ENCODE data around the gene TMCC3.

Gene TMCC3

DNA sequence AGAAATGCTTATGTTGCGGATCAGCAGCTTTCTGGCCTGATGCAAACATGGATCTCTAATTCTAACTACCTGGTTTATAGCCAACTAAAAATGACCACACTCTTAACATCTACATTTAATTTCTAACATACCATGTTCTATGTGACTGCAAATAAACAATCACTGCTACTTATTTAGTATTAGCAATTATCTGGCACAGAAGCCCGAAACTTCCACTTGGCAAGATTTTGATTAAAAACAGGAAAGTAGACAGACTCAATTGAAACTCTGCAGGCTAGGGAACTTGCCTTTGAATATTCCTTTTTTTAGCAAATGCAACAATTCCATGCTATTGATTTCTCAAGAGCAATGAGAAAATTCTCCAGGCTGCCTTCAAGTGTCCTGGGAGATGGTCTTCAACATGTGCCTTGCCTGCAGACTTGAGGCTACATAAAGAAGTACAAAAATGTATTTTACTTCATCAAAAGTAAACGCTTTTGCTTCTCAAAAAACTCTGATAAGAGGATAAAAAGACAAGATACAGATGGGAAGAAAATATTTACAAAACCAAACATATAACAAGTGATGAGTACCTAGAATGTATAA lies 9.1 kb upstream of the TMCC3 start (continued):
- TF ChIP-seq ZNF223 (tag by site-specific recombination; IDR thresholded peaks at IDR 0.05) (no peak), OSR2 (tag by site-specific recombination; IDR thresholded peaks at IDR 0.05) (no peak), HOXD13 (CRISPR knock-in tag; IDR thresholded peaks at IDR 0.05; ENCODE audit: borderline replicate concordance) (no peak), ZNF660 (tag by site-specific recombination; IDR thresholded peaks at IDR 0.05) (no peak)

DNA sequence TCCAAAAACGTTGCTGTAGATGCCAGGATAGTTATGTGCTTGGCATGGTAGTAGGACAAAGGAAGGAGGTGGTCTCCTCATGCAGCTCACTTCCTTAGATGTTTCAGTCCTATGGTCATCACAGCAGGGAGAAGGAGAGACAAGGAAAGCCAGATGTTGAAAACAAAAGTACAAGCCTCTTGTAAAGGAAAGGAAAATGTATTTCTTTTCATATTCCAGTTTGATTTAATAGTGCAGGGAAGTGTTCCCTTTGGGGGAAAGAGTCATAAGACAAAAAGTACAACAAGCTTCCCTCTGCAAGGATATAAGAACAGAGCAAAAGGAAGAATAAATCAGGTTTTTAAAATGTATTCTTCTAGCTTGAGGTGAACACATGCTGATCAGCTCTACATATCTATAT lies 8.6 kb upstream of the TMCC3 start:
- TF ChIP-seq TRIM28 (IDR thresholded peaks at IDR 0.05; ENCODE audit: borderline replicate concordance, low read length) (no peak), ZIC2 (tag by site-specific recombination; IDR thresholded peaks at IDR 0.05) (no peak), ZNF23 (tag by site-specific recombination; IDR thresholded peaks at IDR 0.05; ENCODE audit: borderline replicate concordance) (no peak), ZNF211 (tag by site-specific recombination; IDR thresholded peaks at IDR 0.05; ENCODE audit: low read depth) (no peak)
- TF ChIP-seq, protein P1, sequence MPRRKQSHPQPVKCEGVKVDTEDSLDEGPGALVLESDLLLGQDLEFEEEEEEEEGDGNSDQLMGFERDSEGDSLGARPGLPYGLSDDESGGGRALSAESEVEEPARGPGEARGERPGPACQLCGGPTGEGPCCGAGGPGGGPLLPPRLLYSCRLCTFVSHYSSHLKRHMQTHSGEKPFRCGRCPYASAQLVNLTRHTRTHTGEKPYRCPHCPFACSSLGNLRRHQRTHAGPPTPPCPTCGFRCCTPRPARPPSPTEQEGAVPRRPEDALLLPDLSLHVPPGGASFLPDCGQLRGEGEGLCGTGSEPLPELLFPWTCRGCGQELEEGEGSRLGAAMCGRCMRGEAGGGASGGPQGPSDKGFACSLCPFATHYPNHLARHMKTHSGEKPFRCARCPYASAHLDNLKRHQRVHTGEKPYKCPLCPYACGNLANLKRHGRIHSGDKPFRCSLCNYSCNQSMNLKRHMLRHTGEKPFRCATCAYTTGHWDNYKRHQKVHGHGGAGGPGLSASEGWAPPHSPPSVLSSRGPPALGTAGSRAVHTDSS (tag by site-specific recombination; IDR thresholded peaks at IDR 0.05): no peak
- TF ChIP-seq, protein P2, sequence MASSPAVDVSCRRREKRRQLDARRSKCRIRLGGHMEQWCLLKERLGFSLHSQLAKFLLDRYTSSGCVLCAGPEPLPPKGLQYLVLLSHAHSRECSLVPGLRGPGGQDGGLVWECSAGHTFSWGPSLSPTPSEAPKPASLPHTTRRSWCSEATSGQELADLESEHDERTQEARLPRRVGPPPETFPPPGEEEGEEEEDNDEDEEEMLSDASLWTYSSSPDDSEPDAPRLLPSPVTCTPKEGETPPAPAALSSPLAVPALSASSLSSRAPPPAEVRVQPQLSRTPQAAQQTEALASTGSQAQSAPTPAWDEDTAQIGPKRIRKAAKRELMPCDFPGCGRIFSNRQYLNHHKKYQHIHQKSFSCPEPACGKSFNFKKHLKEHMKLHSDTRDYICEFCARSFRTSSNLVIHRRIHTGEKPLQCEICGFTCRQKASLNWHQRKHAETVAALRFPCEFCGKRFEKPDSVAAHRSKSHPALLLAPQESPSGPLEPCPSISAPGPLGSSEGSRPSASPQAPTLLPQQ (tag by site-specific recombination; IDR thresholded peaks at IDR 0.05): no peak
- no peak overlapping the region for H3K4me3 ChIP-seq (ENCODE audit: low read depth, low read length)
- H3K36me3 ChIP-seq (ENCODE audit: control insufficient read depth in 2 of 2, insufficient read depth in 1 of 2, low read length in 2 of 2): no peaks in the 10 kb centered on the region
- POLR2A ChIA-PET: no interaction called here
- H3K4me1 ChIP-seq (ENCODE audit: control insufficient read depth, insufficient read depth, low read length): no peaks in the 10 kb centered on the region
- H3K27ac ChIP-seq (ENCODE audit: extremely low read depth, low read depth, low read length): no peak overlapping the region
- no peaks in the 10 kb centered on the region for H3K9me3 ChIP-seq (ENCODE audit: control insufficient read depth, insufficient read depth, low read depth, low read length)
- CTCF ChIA-PET: no interaction called here

DNA sequence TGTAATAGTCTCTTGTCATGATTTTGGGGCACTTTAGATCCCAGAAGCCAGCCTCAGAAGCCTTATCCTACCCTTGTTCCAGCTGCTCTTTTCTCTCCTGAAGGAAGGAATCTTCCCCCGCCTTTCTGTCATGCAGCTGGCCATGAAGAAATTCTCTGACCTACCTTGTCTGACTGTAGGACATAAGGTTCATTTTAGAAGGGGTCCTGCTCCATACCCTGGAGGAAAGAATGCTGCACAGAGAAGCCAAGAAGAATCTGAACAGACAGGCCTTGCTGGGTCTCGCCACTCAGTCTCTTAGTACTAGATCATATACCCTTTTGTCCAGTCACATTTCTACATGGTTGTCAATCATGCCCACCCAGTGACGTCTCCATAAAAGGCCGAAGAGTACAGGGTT lies 6.2 kb upstream of the TMCC3 start:
- TF ChIP-seq, protein P3, sequence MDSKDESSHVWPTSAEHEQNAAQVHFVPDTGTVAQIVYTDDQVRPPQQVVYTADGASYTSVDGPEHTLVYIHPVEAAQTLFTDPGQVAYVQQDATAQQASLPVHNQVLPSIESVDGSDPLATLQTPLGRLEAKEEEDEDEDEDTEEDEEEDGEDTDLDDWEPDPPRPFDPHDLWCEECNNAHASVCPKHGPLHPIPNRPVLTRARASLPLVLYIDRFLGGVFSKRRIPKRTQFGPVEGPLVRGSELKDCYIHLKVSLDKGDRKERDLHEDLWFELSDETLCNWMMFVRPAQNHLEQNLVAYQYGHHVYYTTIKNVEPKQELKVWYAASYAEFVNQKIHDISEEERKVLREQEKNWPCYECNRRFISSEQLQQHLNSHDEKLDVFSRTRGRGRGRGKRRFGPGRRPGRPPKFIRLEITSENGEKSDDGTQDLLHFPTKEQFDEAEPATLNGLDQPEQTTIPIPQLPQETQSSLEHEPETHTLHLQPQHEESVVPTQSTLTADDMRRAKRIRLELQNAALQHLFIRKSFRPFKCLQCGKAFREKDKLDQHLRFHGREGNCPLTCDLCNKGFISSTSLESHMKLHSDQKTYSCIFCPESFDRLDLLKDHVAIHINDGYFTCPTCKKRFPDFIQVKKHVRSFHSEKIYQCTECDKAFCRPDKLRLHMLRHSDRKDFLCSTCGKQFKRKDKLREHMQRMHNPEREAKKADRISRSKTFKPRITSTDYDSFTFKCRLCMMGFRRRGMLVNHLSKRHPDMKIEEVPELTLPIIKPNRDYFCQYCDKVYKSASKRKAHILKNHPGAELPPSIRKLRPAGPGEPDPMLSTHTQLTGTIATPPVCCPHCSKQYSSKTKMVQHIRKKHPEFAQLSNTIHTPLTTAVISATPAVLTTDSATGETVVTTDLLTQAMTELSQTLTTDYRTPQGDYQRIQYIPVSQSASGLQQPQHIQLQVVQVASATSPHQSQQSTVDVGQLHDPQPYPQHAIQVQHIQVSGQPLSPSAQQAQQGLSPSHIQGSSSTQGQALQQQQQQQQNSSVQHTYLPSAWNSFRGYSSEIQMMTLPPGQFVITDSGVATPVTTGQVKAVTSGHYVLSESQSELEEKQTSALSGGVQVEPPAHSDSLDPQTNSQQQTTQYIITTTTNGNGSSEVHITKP (tag by site-specific recombination; IDR thresholded peaks at IDR 0.05): peak; percentile 66
- TF ChIP-seq, protein P4, sequence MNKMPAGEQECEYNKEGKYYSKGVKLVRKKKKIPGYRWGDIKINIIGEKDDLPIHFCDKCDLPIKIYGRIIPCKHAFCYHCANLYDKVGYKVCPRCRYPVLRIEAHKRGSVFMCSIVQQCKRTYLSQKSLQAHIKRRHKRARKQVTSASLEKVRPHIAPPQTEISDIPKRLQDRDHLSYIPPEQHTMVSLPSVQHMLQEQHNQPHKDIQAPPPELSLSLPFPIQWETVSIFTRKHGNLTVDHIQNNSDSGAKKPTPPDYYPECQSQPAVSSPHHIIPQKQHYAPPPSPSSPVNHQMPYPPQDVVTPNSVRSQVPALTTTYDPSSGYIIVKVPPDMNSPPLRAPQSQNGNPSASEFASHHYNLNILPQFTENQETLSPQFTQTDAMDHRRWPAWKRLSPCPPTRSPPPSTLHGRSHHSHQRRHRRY (tag by site-specific recombination; IDR thresholded peaks at IDR 0.05): no peak
- TF ChIP-seq ZNF610 (tag by site-specific recombination; IDR thresholded peaks at IDR 0.05; ENCODE audit: borderline replicate concordance): no peak
- ChIA-PET CTCF (no interaction called here), POLR2A (interaction anchor here (0.5 kb wide), 1 partner anchor 57 kb away, joined by 3 read pairs; no protein-coding TSS in a partner anchor)
- H3K27ac ChIP-seq (ENCODE audit: extremely low read depth, low read depth, low read length): no peak overlapping the region
- H3K4me1 ChIP-seq (ENCODE audit: control insufficient read depth, insufficient read depth, low read length): no peaks in the 10 kb centered on the region
- no peaks in the 10 kb centered on the region for H3K36me3 ChIP-seq (ENCODE audit: control insufficient read depth in 2 of 2, insufficient read depth in 1 of 2, low read length in 2 of 2)
- H3K4me3 ChIP-seq (ENCODE audit: low read depth, low read length): no peak overlapping the region
- no peaks in the 10 kb centered on the region for H3K9me3 ChIP-seq (ENCODE audit: control insufficient read depth, insufficient read depth, low read depth, low read length)
